ENCODE results near the gene SLC9A3.

DNA sequence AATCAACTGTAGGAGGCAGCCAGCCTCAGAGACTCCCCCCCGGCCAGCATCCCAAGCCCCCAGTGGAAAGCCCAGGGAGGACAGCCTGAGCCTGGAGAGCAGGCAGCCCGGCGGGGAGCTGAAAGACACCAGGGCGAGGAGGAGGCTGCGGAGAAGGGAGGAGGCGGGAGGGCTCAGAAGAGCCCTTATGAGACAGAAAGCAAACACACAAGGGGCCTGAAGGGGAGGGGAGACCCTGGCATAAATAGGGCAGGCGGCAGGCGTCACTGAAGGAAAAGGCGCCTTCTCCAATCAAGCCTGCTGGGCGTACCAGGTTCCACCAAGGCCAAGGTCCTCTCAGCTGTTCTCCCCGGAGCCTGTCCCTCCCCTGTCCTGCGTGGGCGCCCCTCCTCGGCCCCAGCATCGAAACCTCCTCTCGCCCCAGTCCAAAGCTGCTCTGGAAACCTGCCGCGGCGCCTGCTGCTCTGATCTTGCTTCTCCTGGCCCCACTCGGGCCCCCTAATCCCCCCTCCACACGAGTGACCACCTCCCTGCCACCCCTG, 1.3 kb downstream of the SLC9A3 start:
- TF ChIP-seq CTCF (IDR thresholded peaks at IDR 0.05) (no peak), RFX5 (IDR thresholded peaks at IDR 0.05; ENCODE audit: low read length) (no peak), YY1 (IDR thresholded peaks at IDR 0.05; ENCODE audit: low read depth) (no peak), FOXM1 (IDR thresholded peaks at IDR 0.05; ENCODE audit: low read depth) (no peak), MAX (IDR thresholded peaks at IDR 0.05; ENCODE audit: low read depth) (no peak), SIN3A (IDR thresholded peaks at IDR 0.05; ENCODE audit: borderline replicate concordance, low read depth, low read length) (no peak), MXI1 (IDR thresholded peaks at IDR 0.05; ENCODE audit: low read depth, low read length) (no peak), POLR2AphosphoS5 (IDR thresholded peaks at IDR 0.05; ENCODE audit: low read depth, low read length) (no peak), RAD21 (IDR thresholded peaks at IDR 0.05; ENCODE audit: low read length) (no peak), EZH2phosphoT487 (IDR thresholded peaks at IDR 0.05; ENCODE audit: borderline replicate concordance, low read depth) (no peak)
- TF ChIP-seq, protein P1, sequence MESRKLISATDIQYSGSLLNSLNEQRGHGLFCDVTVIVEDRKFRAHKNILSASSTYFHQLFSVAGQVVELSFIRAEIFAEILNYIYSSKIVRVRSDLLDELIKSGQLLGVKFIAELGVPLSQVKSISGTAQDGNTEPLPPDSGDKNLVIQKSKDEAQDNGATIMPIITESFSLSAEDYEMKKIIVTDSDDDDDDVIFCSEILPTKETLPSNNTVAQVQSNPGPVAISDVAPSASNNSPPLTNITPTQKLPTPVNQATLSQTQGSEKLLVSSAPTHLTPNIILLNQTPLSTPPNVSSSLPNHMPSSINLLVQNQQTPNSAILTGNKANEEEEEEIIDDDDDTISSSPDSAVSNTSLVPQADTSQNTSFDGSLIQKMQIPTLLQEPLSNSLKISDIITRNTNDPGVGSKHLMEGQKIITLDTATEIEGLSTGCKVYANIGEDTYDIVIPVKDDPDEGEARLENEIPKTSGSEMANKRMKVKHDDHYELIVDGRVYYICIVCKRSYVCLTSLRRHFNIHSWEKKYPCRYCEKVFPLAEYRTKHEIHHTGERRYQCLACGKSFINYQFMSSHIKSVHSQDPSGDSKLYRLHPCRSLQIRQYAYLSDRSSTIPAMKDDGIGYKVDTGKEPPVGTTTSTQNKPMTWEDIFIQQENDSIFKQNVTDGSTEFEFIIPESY (IDR thresholded peaks at IDR 0.05; ENCODE audit: borderline replicate concordance, low read depth) = no peak
